Upper lobe of left lung (tissue), 4 donors: ENCODE results near the gene FUT6.

ENCODE experiments used
- POLR2A ChIP-seq, 4 donors: fragments of 450-650 bp; IDR thresholded peaks; one replicate each; pipeline ENCODE4 v1.5.1; 2016 to 2017; ENCODE audit warnings: antibody characterized with exemption in 4 of 4, mild to moderate bottlenecking in 2 of 4
- POLR2AphosphoS5 ChIP-seq, 2 donors: sonication (generic); formaldehyde crosslinking; IDR thresholded peaks; one replicate each; pipeline ENCODE4 v1.5.1; 2017; ENCODE audit warnings: antibody characterized with exemption in 2 of 2
- TF ChIP-seq, protein P1 (sequence below), 6 experiments: fragments of 450-650 bp in 4 of 6; fragments of 200-600 bp in 2 of 6; sonication (generic) in 2 of 6; IDR thresholded peaks; one replicate each; pipeline ENCODE4 v1.5.1; 2016 to 2019; ENCODE audit warnings: antibody characterized with exemption in 6 of 6

DNA sequence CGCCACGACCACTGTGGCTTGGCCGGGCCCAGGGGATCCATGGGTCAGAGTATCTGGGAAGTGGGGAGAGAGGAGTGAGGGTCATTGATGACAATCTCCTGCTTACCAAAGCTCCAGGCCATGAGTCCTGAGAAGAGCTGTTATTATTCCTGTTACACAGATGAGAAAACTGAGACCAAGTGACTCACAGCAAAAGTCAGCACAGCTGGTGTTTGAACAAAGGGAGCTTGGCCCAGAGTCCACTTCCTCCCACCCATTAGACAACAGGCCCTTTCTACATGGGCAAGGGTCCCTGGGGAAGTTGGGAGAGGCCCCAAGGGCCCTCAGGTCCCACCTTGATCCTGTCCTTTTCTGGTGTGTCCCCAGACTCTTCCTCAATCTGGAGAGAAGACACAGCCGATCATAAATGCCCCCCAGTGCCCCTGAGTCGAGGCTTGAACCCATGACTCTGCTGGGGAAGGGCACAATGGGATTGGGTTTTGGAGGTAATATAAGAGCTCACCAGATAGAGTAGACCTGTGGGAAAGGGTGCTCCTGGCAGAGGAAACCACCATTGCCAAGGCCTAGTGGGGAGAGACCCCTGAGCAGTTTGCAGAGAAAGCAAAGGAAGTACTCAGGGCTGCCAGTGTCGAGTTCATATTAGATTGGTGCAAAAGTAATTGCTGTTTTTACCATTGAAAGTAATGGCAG is 6.8 kb downstream of the FUT6 start:
- TF ChIP-seq, protein P1, sequence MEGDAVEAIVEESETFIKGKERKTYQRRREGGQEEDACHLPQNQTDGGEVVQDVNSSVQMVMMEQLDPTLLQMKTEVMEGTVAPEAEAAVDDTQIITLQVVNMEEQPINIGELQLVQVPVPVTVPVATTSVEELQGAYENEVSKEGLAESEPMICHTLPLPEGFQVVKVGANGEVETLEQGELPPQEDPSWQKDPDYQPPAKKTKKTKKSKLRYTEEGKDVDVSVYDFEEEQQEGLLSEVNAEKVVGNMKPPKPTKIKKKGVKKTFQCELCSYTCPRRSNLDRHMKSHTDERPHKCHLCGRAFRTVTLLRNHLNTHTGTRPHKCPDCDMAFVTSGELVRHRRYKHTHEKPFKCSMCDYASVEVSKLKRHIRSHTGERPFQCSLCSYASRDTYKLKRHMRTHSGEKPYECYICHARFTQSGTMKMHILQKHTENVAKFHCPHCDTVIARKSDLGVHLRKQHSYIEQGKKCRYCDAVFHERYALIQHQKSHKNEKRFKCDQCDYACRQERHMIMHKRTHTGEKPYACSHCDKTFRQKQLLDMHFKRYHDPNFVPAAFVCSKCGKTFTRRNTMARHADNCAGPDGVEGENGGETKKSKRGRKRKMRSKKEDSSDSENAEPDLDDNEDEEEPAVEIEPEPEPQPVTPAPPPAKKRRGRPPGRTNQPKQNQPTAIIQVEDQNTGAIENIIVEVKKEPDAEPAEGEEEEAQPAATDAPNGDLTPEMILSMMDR (IDR thresholded peaks at IDR 0.05): no peak
- TF ChIP-seq POLR2A (IDR thresholded peaks at IDR 0.05) (no peak), POLR2AphosphoS5 (IDR thresholded peaks at IDR 0.05) (no peak)
